H1 (cell line): ENCODE measurements around the gene CACNG8. TPM values are rescaled to one million over a fixed set of nuclear protein-coding genes. Genes with fewer than 3 reads are reported as not detected.

Experiments used
- CTCF ChIA-PET: fragments of 300-600 bp; sonication (Branson Sonifier 250); formaldehyde crosslinking; loops from one replicate; lab custom pipeline; 2021; ENCODE audit not compliant: partially characterized antibody; lab: Charles Lee
- POLR2A ChIA-PET: fragments of 300-600 bp; sonication (Branson Sonifier 250); formaldehyde crosslinking; loops from one replicate; lab custom pipeline; 2021; ENCODE audit warnings: inconsistent platforms; ENCODE audit not compliant: partially characterized antibody; lab: Charles Lee
- DNase-seq, 2 experiments: peaks; one replicate each; pipeline versions ENCODE4 v3.0.0 to v3.0.0-alpha.2; 2010 to 2022; ENCODE audit warnings: low spot score in 2 of 2, low read depth in 1 of 2, mixed read lengths in 1 of 2
- FAIRE-seq: peaks from 2 replicates; lab custom pipeline; 2011; peaks lifted over from hg19 to GRCh38; lab: Jason Lieb, UNC
- H2AFZ ChIP-seq: 2 replicates; pipeline ENCODE4 v1.8.1; 2012; ENCODE audit warnings: low read length, inconsistent platforms
- H2AK5ac ChIP-seq: 2 replicates; pipeline ENCODE4 v1.6.1; 2013; ENCODE audit warnings: low read depth, low read length
- H2BK120ac ChIP-seq: replicated peaks from 2 replicates; pipeline ENCODE3; 2013; ENCODE audit warnings: low read depth, low read length, inconsistent platforms
- H2BK12ac ChIP-seq: 2 replicates; pipeline ENCODE4 v1.6.1; 2013; ENCODE audit warnings: low read depth, low read length
- H2BK15ac ChIP-seq: 2 replicates; pipeline ENCODE4 v1.6.1; 2013; ENCODE audit warnings: low read length
- H2BK20ac ChIP-seq: 2 replicates; pipeline ENCODE4 v1.6.1; 2013; ENCODE audit warnings: low read length
- H2BK5ac ChIP-seq: 2 replicates; pipeline ENCODE4 v1.6.1; 2013; ENCODE audit warnings: low read depth, low read length
- H3K14ac ChIP-seq: 2 replicates; pipeline ENCODE4 v1.6.1; 2013; ENCODE audit warnings: inconsistent platforms; ENCODE audit not compliant: insufficient read length
- H3K18ac ChIP-seq: 2 replicates; pipeline ENCODE4 v1.6.1; 2013; ENCODE audit warnings: low read length; ENCODE audit errors: extremely low read depth
- H3K23ac ChIP-seq: 2 replicates; pipeline ENCODE4 v1.6.1; 2013; ENCODE audit warnings: inconsistent platforms; ENCODE audit not compliant: insufficient read length
- H3K23me2 ChIP-seq: 2 replicates; pipeline ENCODE4 v1.6.1; 2013; ENCODE audit warnings: low read depth, low read length
- H3K27ac ChIP-seq: 2 replicates; pipeline ENCODE4 v1.6.1; 2011; ENCODE audit warnings: low read depth, low read length, inconsistent platforms
- H3K27me3 ChIP-seq, 4 experiments: replicated peaks in 1 of 4; 1 replicate in 1 of 4; 2 replicates in 3 of 4; pipeline versions ENCODE4 v1.6.1 to v1.8.1; 2011 to 2013; ENCODE audit warnings: low read length in 3 of 4, mild to moderate bottlenecking in 3 of 4, inconsistent platforms in 2 of 4, mixed read lengths in 2 of 4, moderate library complexity in 1 of 4; ENCODE audit not compliant: control insufficient read depth in 3 of 4, insufficient read depth in 3 of 4; ENCODE audit errors: extremely low read depth in 1 of 4
- H3K36me3 ChIP-seq, 4 experiments: 2 replicates each; pipeline versions ENCODE4 v1.6.1 to v1.8.1; 2011 to 2013; ENCODE audit warnings: mild to moderate bottlenecking in 4 of 4, low read length in 3 of 4, moderate library complexity in 2 of 4, control low read depth in 1 of 4, inconsistent platforms in 1 of 4; ENCODE audit not compliant: insufficient read depth in 4 of 4, control insufficient read depth in 2 of 4
- H3K4ac ChIP-seq: replicated peaks from 2 replicates; pipeline ENCODE3; 2013; ENCODE audit warnings: low read length, low read depth, mixed read lengths, inconsistent platforms; ENCODE audit not compliant: insufficient read length
- H3K4me1 ChIP-seq, 4 experiments: replicated peaks in 1 of 4; 1 replicate in 1 of 4; 2 replicates in 3 of 4; pipeline versions ENCODE4 v1.6.1 to v1.8.1; 2011 to 2013; ENCODE audit warnings: low read length in 3 of 4, inconsistent platforms in 2 of 4, mixed read lengths in 1 of 4; ENCODE audit not compliant: insufficient read depth in 4 of 4, control insufficient read depth in 3 of 4
- H3K4me2 ChIP-seq, 2 experiments: 2 replicates each; pipeline versions ENCODE4 v1.6.1 to v1.8.1; 2011 to 2013; ENCODE audit warnings: low read depth in 2 of 2, low read length in 2 of 2, control low read depth in 1 of 2, inconsistent platforms in 1 of 2, mild to moderate bottlenecking in 1 of 2; ENCODE audit not compliant: insufficient read depth in 1 of 2
- H3K4me3 ChIP-seq, 4 experiments: fragments of 200-600, 300-600 bp in 1 of 4; sonication (generic), shearing (Covaris generic), sonication (Bioruptor Twin) in 1 of 4; 2 replicates each; pipeline versions ENCODE4 v1.5.1 to v1.8.1; 2011 to 2016; ENCODE audit warnings: low read length in 4 of 4, low read depth in 3 of 4, control low read depth in 2 of 4, inconsistent platforms in 2 of 4, mild to moderate bottlenecking in 2 of 4, mixed read lengths in 1 of 4, moderate library complexity in 1 of 4; ENCODE audit not compliant: insufficient read depth in 2 of 4; ENCODE audit errors: extremely low read depth in 1 of 4
- H3K56ac ChIP-seq: replicated peaks from 2 replicates; pipeline ENCODE3; 2013; ENCODE audit warnings: low read depth, mild to moderate bottlenecking, mixed read lengths, low read length, inconsistent platforms; ENCODE audit not compliant: insufficient read length
- H3K79me1 ChIP-seq: 2 replicates; pipeline ENCODE4 v1.6.1; 2013; ENCODE audit warnings: low read depth, low read length, control low read depth
- H3K79me2 ChIP-seq, 2 experiments: 2 replicates each; pipeline versions ENCODE4 v1.6.1 to v1.8.1; 2012 to 2013; ENCODE audit warnings: low read length in 2 of 2, mild to moderate bottlenecking in 2 of 2, inconsistent platforms in 1 of 2; ENCODE audit not compliant: insufficient read depth in 2 of 2, control insufficient read depth in 1 of 2
- H3K9ac ChIP-seq, 4 experiments: replicated peaks in 1 of 4; 1 replicate in 1 of 4; 2 replicates in 3 of 4; pipeline versions ENCODE4 v1.6.1 to v1.8.1; 2011 to 2013; ENCODE audit warnings: low read depth in 3 of 4, low read length in 3 of 4, control low read depth in 2 of 4, mild to moderate bottlenecking in 2 of 4, moderate library complexity in 2 of 4, inconsistent platforms in 1 of 4; ENCODE audit errors: extremely low read depth in 1 of 4
- H3K9me3 ChIP-seq, 2 experiments: 2 replicates each; pipeline versions ENCODE4 v1.6.1 to v1.8.1; 2012 to 2013; ENCODE audit warnings: mild to moderate bottlenecking in 2 of 2, moderate library complexity in 2 of 2, control low read depth in 1 of 2, inconsistent platforms in 1 of 2, low read depth in 1 of 2, low read length in 1 of 2, mixed read lengths in 1 of 2; ENCODE audit not compliant: insufficient read depth in 2 of 2
- H4K20me1 ChIP-seq, 2 experiments: replicated peaks in 1 of 2; 2 replicates each; pipeline versions ENCODE3 to v1.8.1; 2011 to 2013; ENCODE audit warnings: inconsistent platforms in 2 of 2, low read length in 2 of 2, mild to moderate bottlenecking in 1 of 2; ENCODE audit not compliant: insufficient read depth in 2 of 2, control insufficient read depth in 1 of 2
- H4K5ac ChIP-seq: 2 replicates; pipeline ENCODE4 v1.6.1; 2013; ENCODE audit warnings: low read length, low read depth, mixed read lengths, inconsistent platforms; ENCODE audit not compliant: insufficient read length
- H4K8ac ChIP-seq: 2 replicates; pipeline ENCODE4 v1.8.0; 2013; ENCODE audit warnings: mild to moderate bottlenecking, moderate library complexity, low read length, inconsistent platforms; ENCODE audit not compliant: insufficient read depth; ENCODE audit errors: extremely low read depth
- H4K91ac ChIP-seq: replicated peaks from 2 replicates; pipeline ENCODE3; 2013; ENCODE audit warnings: low read length, mixed read lengths, inconsistent platforms; ENCODE audit not compliant: insufficient read length
- BCL11A ChIP-seq, 2 experiments: IDR thresholded peaks; one replicate each; pipeline ENCODE4 v1.6.1; 2011; ENCODE audit warnings: low read depth in 2 of 2, low read length in 2 of 2, mild to moderate bottlenecking in 2 of 2
- CTCF ChIP-seq, 3 experiments: IDR thresholded peaks; 1 replicate in 2 of 3; 2 replicates in 1 of 3; pipeline versions ENCODE4 v1.5.1 to v1.6.1; 2011; ENCODE audit warnings: low read length in 3 of 3, mild to moderate bottlenecking in 3 of 3, inconsistent platforms in 2 of 3, low read depth in 1 of 3, moderate library complexity in 1 of 3; ENCODE audit not compliant: insufficient read depth in 1 of 3; ENCODE audit errors: control extremely low read depth in 1 of 3
- HDAC6 ChIP-seq: IDR thresholded peaks from one replicate; pipeline ENCODE4 v1.7.1; 2012; ENCODE audit warnings: low read depth, mild to moderate bottlenecking, inconsistent platforms, low read length, moderate library complexity
- RBBP5 ChIP-seq: IDR thresholded peaks from 2 replicates; pipeline ENCODE4 v1.7.1; 2012; ENCODE audit warnings: low read depth, mild to moderate bottlenecking, inconsistent platforms, low read length, moderate library complexity, borderline replicate concordance
- RNF2 ChIP-seq: fragments of 200-900, 300-1000 bp; sonication (generic); IDR thresholded peaks from 2 replicates; pipeline ENCODE4 v1.7.1; 2016; ENCODE audit warnings: borderline replicate concordance, low read depth, mild to moderate bottlenecking, antibody characterized with exemption, low read length; ENCODE audit not compliant: poor library complexity, severe bottlenecking; ENCODE audit errors: missing control alignments
- RXRA ChIP-seq: IDR thresholded peaks from 2 replicates; pipeline ENCODE4 v1.6.1; 2011; ENCODE audit warnings: low read depth, mild to moderate bottlenecking, low read length, moderate library complexity; ENCODE audit not compliant: insufficient read depth
- SP1 ChIP-seq: IDR thresholded peaks from 2 replicates; pipeline ENCODE4 v1.6.1; 2011; ENCODE audit warnings: low read depth, low read length
- USF2 ChIP-seq: IDR thresholded peaks from 2 replicates; pipeline ENCODE4 v1.6.1; 2011; ENCODE audit warnings: low read length, improper control_type of control experiment
- WGBS, 2 experiments: shearing (Covaris generic) in 1 of 2; methylation state at CpG; one replicate each; pipeline versions ENCODE4 v1.1.6 to v1.1.7; 2013 to 2015; ENCODE audit warnings: low lambda C conversion rate in 2 of 2, mixed read lengths in 2 of 2, inconsistent platforms in 1 of 2, low coverage in 1 of 2, missing lambda C conversion rate in 1 of 2; ENCODE audit not compliant: insufficient replicate concordance in 2 of 2, insufficient coverage in 1 of 2, insufficient read length in 1 of 2; ENCODE audit errors: extremely low coverage in 1 of 2, missing lambda C conversion rate in 1 of 2; 5-methylcytosine and 5-hydroxymethylcytosine counted together
- polyA plus RNA-seq, 7 experiments: library from polyadenylated mRNA; depleted of rRNA in 3 of 7; stranded (reverse) in 5 of 7; unstranded in 2 of 7; fragments of >200 nt in 5 of 7; fragments of 200-250 nt in 2 of 7; gene quantifications; 1 replicate in 5 of 7; 2 replicates in 1 of 7; 4 replicates in 1 of 7; pipeline versions ENCODE4 v1.2.1 to v1.2.3, GENCODE V29; 2011 to 2013; ENCODE audit warnings: missing spikeins in 2 of 7, mixed read lengths in 2 of 7
- total RNA-seq: library from RNA; stranded (reverse); fragmentation: NEBNext Ultra II Directional; extraction: Animal tissue kit (Norgen Biotek cat#: 25700); gene quantifications from 2 replicates; pipeline ENCODE4 v1.2.1, GENCODE V29; 2021

Gene CACNG8
- total and polyA plus RNA-seq, 2 of the 8 experiments (the other 6 are each of a cell fraction or from before 2014, with no cell fraction given): 0.41 to 4.5 TPM

- ChIA-PET POLR2A (interaction anchor here (0.6 to 1.3 kb wide), 5 partner anchors 12 to 63 kb away, joined by 3 to 4 read pairs (median 4); no protein-coding TSS in a partner anchor), CTCF (interaction anchor here (0.6 to 6.2 kb wide), 45 partner anchors 9 to 256 kb away, joined by 3 to 36 read pairs (median 5); no protein-coding TSS in a partner anchor)
- no peak overlapping the region for H2BK15ac ChIP-seq
- no peak overlapping the region; a peak in 1 of 4 replicates for H3K4me2 ChIP-seq
- H4K91ac ChIP-seq: peak overlapping the region; percentile 76
- H2BK5ac ChIP-seq: no peak overlapping the region; the same call in 1 of the 2 replicates
- no peak overlapping the region for H3K4me3 ChIP-seq
- no peak overlapping the region for H3K4ac ChIP-seq
- no peaks in the 10 kb centered on the region for H4K20me1 ChIP-seq
- H3K56ac ChIP-seq: no peak overlapping the region
- no peaks in the 10 kb centered on the region for H3K36me3 ChIP-seq
- H4K5ac ChIP-seq: no peak overlapping the region
- H3K27me3 ChIP-seq: no peaks in the 10 kb centered on the region
- H4K8ac ChIP-seq: no peak overlapping the region
- H2AK5ac ChIP-seq: no peak overlapping the region
- no peak overlapping the region for H3K14ac ChIP-seq
- WGBS, 2 experiments: 43% methylated on average over 9 of the region's 9 CpGs; no CpG with 5 or more reads in 1 of the 2 experiments
- no peaks in the 10 kb centered on the region for H3K79me1 ChIP-seq
- H2AFZ ChIP-seq: no peak overlapping the region
- DNase-seq (peak; percentile 50 to 86), FAIRE-seq (peak; percentile 95)
- H2BK120ac ChIP-seq: no peak overlapping the region
- no peak overlapping the region for H3K27ac ChIP-seq
- H2BK20ac ChIP-seq: 0 out of 2 replicates have a peak overlapping the region, but pooled peaks have one; percentile 86
- no peaks in the 10 kb centered on the region for H3K9me3 ChIP-seq
- no peak overlapping the region for H3K18ac ChIP-seq
- no peak overlapping the region for H3K23ac ChIP-seq
- H2BK12ac ChIP-seq: no peak overlapping the region
- H3K23me2 ChIP-seq: no peaks in the 10 kb centered on the region
- no peaks in the 10 kb centered on the region for H3K79me2 ChIP-seq
- H3K4me1 ChIP-seq: peaks cover 2 to 8% (median 4%) of the 10 kb centered on the region in 4 experiments; a peak in 6 of 7 replicates
- no peak overlapping the region for H3K9ac ChIP-seq
- TF ChIP-seq SP1: 0 out of 2 replicates have a peak, but pooled peaks have one; percentile 71
- TF ChIP-seq BCL11A (IDR thresholded peaks at IDR 0.05; ENCODE audit: low read depth in 2 of 2, low read length in 2 of 2): no peak
- no peak for TF ChIP-seq USF2
- TF ChIP-seq RNF2: no peak
- no peak for TF ChIP-seq RXRA
- no peak for TF ChIP-seq RBBP5
- peak; percentile 43 to 79 (median 75) for TF ChIP-seq CTCF (IDR thresholded peaks at IDR 0.05; ENCODE audit: control extremely low read depth in 1 of 3, insufficient read depth in 1 of 3, low read depth in 1 of 3, low read length in 3 of 3)
- no peak for TF ChIP-seq HDAC6
These were observed 67.3 kb downstream of the CACNG8 start for GRCh38 chr19:54029930-54030490.
